ENCODE results near the gene IGLL5.
"Not testable (repeated sequence)": the region's sequence is repeated elsewhere in the genome, so short reads cannot be mapped to it uniquely, and the experiment has no call there.

GRCh38 chr22:22922092-22922953 is 34.7 kb downstream of the IGLL5 start:
- TF ChIP-seq CTCF, POLR2A (IDR thresholded peaks at IDR 0.05): not testable (repeated sequence)

Data from thyroid gland (tissue), 4 donors.